IMR-90 (cell line): Measurements from ENCODE around the gene FMC1. TPM values are rescaled to one million over a fixed set of nuclear protein-coding genes. Genes with fewer than 3 reads are reported as not detected.

Experiments
- ATAC-seq: fragments of 200-7000 bp; cut with Tn5 transposase; 2 replicates; pipeline ENCODE4 v1.9.1; 2020; ENCODE audit warnings: low read depth, mild to moderate bottlenecking, moderate library complexity
- BruUV-seq: library from RNA; stranded (reverse); fragments of 400-500 nt; replicated peaks from 2 replicates; lab custom pipeline; 2021; lab: Mats Ljungman, UMichigan
- CTCF ChIA-PET: fragments of 300-600 bp; formaldehyde crosslinking; extraction: SDS; loops from one replicate; lab custom pipeline; 2021; ENCODE audit warnings: antibody characterized with exemption; lab: Yijun Ruan, JAX
- POLR2A ChIA-PET: fragments of 300-600 bp; sonication (Branson Sonifier 250); formaldehyde crosslinking; loops from one replicate; lab custom pipeline; 2022; ENCODE audit warnings: antibody characterized with exemption; ENCODE audit not compliant: unreplicated experiment; lab: Charles Lee
- DNase-seq: peaks from one replicate; pipeline ENCODE4 v3.0.0; 2013
- H2AFZ ChIP-seq: replicated peaks from 2 replicates; pipeline ENCODE3; 2013; ENCODE audit warnings: low read length, mild to moderate bottlenecking; ENCODE audit not compliant: poor library complexity
- H2AK5ac ChIP-seq: 2 replicates; pipeline ENCODE4 v1.6.1; 2013; ENCODE audit warnings: low read depth, low read length, inconsistent platforms
- H2AK9ac ChIP-seq: replicated peaks from 2 replicates; pipeline ENCODE3; 2013; ENCODE audit warnings: mild to moderate bottlenecking, low read depth, low read length, moderate library complexity; ENCODE audit not compliant: poor library complexity
- H2BK120ac ChIP-seq: 2 replicates; pipeline ENCODE4 v1.6.1; 2013; ENCODE audit warnings: low read depth, low read length, inconsistent platforms
- H2BK15ac ChIP-seq: 3 replicates; pipeline ENCODE4 v1.6.1; 2013; ENCODE audit warnings: low read depth, low read length, inconsistent platforms
- H2BK20ac ChIP-seq: 2 replicates; pipeline ENCODE4 v1.6.1; 2013; ENCODE audit warnings: low read depth, mild to moderate bottlenecking, inconsistent platforms, low read length, moderate library complexity
- H2BK5ac ChIP-seq: 2 replicates; pipeline ENCODE4 v1.6.1; 2013; ENCODE audit warnings: mild to moderate bottlenecking, low read depth, low read length, inconsistent platforms; ENCODE audit not compliant: poor library complexity, severe bottlenecking
- H3K14ac ChIP-seq: replicated peaks from 2 replicates; pipeline ENCODE4 v1.6.1; 2013; ENCODE audit warnings: low read depth, low read length, inconsistent platforms
- H3K18ac ChIP-seq: 2 replicates; pipeline ENCODE4 v1.6.1; 2013; ENCODE audit warnings: low read depth, low read length, control low read depth
- H3K23ac ChIP-seq: 2 replicates; pipeline ENCODE4 v1.6.1; 2013; ENCODE audit warnings: low read depth, low read length, inconsistent platforms
- H3K27ac ChIP-seq: 2 replicates; pipeline ENCODE4 v1.5.1; 2013; ENCODE audit warnings: mild to moderate bottlenecking, control low read depth, low read length; ENCODE audit not compliant: insufficient read depth
- H3K27me3 ChIP-seq: 2 replicates; pipeline ENCODE4 v1.6.1; 2013; ENCODE audit warnings: low read length; ENCODE audit not compliant: control insufficient read depth, insufficient read depth
- H3K36me3 ChIP-seq: 2 replicates; pipeline ENCODE4 v1.6.1; 2013; ENCODE audit warnings: low read length, mixed read lengths; ENCODE audit not compliant: control insufficient read depth, insufficient read depth
- H3K4ac ChIP-seq: 2 replicates; pipeline ENCODE4 v1.6.1; 2013; ENCODE audit warnings: low read depth, low read length, inconsistent platforms
- H3K4me1 ChIP-seq: 2 replicates; pipeline ENCODE4 v1.6.1; 2013; ENCODE audit warnings: low read length, mixed read lengths; ENCODE audit not compliant: control insufficient read depth, insufficient read depth
- H3K4me2 ChIP-seq: 2 replicates; pipeline ENCODE4 v1.6.1; 2013; ENCODE audit warnings: low read depth, mild to moderate bottlenecking, control low read depth, low read length, moderate library complexity
- H3K4me3 ChIP-seq: 2 replicates; pipeline ENCODE4 v1.5.1; 2013; ENCODE audit warnings: low read depth, mild to moderate bottlenecking, control low read depth, low read length, moderate library complexity; ENCODE audit not compliant: insufficient read depth
- H3K56ac ChIP-seq: 2 replicates; pipeline ENCODE4 v1.6.1; 2013; ENCODE audit warnings: low read length, inconsistent platforms; ENCODE audit not compliant: insufficient read depth; ENCODE audit errors: extremely low read depth
- H3K79me1 ChIP-seq, 2 experiments: 2 replicates each; pipeline ENCODE4 v1.6.1; 2013; ENCODE audit warnings: low read length in 2 of 2, inconsistent platforms in 1 of 2, low read depth in 1 of 2
- H3K9ac ChIP-seq: 2 replicates; pipeline ENCODE4 v1.6.1; 2013; ENCODE audit warnings: low read depth, low read length, control low read depth
- H3K9me1 ChIP-seq: 2 replicates; pipeline ENCODE4 v1.6.1; 2013; ENCODE audit warnings: low read length, inconsistent platforms; ENCODE audit not compliant: insufficient read depth
- H3K9me3 ChIP-seq: 2 replicates; pipeline ENCODE4 v1.6.1; 2013; ENCODE audit warnings: low read length; ENCODE audit not compliant: control insufficient read depth, insufficient read depth
- H4K20me1 ChIP-seq: 2 replicates; pipeline ENCODE4 v1.6.1; 2013; ENCODE audit warnings: low read length, inconsistent platforms; ENCODE audit not compliant: insufficient read depth
- H4K5ac ChIP-seq: 2 replicates; pipeline ENCODE4 v1.6.1; 2013; ENCODE audit warnings: mild to moderate bottlenecking, low read depth, low read length, control low read depth
- H4K8ac ChIP-seq, 2 experiments: 2 replicates each; pipeline ENCODE4 v1.6.1; 2013; ENCODE audit warnings: low read depth in 2 of 2, low read length in 2 of 2, control low read depth in 1 of 2, inconsistent platforms in 1 of 2
- H4K91ac ChIP-seq: 2 replicates; pipeline ENCODE4 v1.6.1; 2013; ENCODE audit warnings: low read depth, low read length, inconsistent platforms; ENCODE audit not compliant: insufficient read depth
- BHLHE40 ChIP-seq: fragments of 150-350 bp; IDR thresholded peaks from 2 replicates; pipeline ENCODE4 v1.6.1; 2016; ENCODE audit warnings: mild to moderate bottlenecking, low read depth, low read length
- MAFK ChIP-seq: IDR thresholded peaks from 2 replicates; pipeline ENCODE4 v1.6.1; 2012; ENCODE audit warnings: low read depth, low read length, improper control_type of control experiment
- MXI1 ChIP-seq: IDR thresholded peaks from 2 replicates; pipeline ENCODE4 v1.6.1; 2012; ENCODE audit warnings: low read depth, mild to moderate bottlenecking, low read length, moderate library complexity, borderline replicate concordance
- RCOR1 ChIP-seq: IDR thresholded peaks from 2 replicates; pipeline ENCODE4 v1.6.1; 2012; ENCODE audit warnings: mild to moderate bottlenecking, low read length, improper control_type of control experiment; ENCODE audit not compliant: insufficient replicate concordance
- RFX5 ChIP-seq: IDR thresholded peaks from 2 replicates; pipeline ENCODE4 v1.8.0; 2012; ENCODE audit warnings: low read depth, mild to moderate bottlenecking, low read length, moderate library complexity
- SMC3 ChIP-seq: fragments of 150-350 bp; IDR thresholded peaks from 2 replicates; pipeline ENCODE4 v1.6.1; 2016; ENCODE audit warnings: low read depth, mild to moderate bottlenecking, antibody characterized with exemption, low read length, moderate library complexity
- WGBS, 2 experiments: methylation state at CpG; one replicate each; pipeline versions ENCODE4 v1.1.5 to v1.1.7; 2013; ENCODE audit warnings: missing lambda C conversion rate in 2 of 2; ENCODE audit not compliant: insufficient read length in 1 of 2; ENCODE audit errors: extremely low coverage in 2 of 2; 5-methylcytosine and 5-hydroxymethylcytosine counted together
- dilution Hi-C: fragments of 300-500 bp; cut with HindIII; formaldehyde crosslinking; loops from one replicate; pipeline ENCODE4 v1.14.3; 2018; ENCODE audit warnings: low sequenced_read_pairs; ENCODE audit not compliant: unreplicated experiment
- in situ Hi-C: fragments of 300-500 bp; cut with MboI; formaldehyde crosslinking; loops from 3 replicates; pipeline ENCODE4 v1.14.3; 2019; ENCODE audit warnings: low sequenced_read_pairs, inconsistent platforms, mixed read lengths
- intact Hi-C: fragments of 100-400 bp; cut with micrococcal nuclease; formaldehyde crosslinking; loops from 2 replicates; pipeline ENCODE4 v1.10.0; 2022
- polyA plus RNA-seq, 3 experiments: library from polyadenylated mRNA; depleted of rRNA; stranded (reverse); fragments of >200 nt; gene quantifications; 2 replicates each; pipeline ENCODE4 v1.2.3, GENCODE V29; 2012; ENCODE audit warnings: low replicate concordance in 1 of 3
- total RNA-seq: library from RNA; depleted of rRNA; stranded (reverse); fragments of >200 nt; gene quantifications from 2 replicates; pipeline ENCODE4 v1.2.3, GENCODE V29; 2012
- TF ChIP-seq, protein P1 (sequence below): fragments of 150-350 bp; IDR thresholded peaks from 2 replicates; pipeline ENCODE4 v1.6.1; 2017; ENCODE audit warnings: mild to moderate bottlenecking, antibody characterized with exemption, low read length, low read depth
- TF ChIP-seq, protein P2 (sequence below): fragments of 150-350 bp; IDR thresholded peaks from 2 replicates; pipeline ENCODE4 v1.6.1; 2016; ENCODE audit warnings: low read depth, mild to moderate bottlenecking, low read length, moderate library complexity, borderline replicate concordance

FMC1 gene
- total and polyA plus RNA-seq, 2 of the 4 experiments (the other 2 are of a cell fraction) = 6.1 to 11.9 TPM

DNA sequence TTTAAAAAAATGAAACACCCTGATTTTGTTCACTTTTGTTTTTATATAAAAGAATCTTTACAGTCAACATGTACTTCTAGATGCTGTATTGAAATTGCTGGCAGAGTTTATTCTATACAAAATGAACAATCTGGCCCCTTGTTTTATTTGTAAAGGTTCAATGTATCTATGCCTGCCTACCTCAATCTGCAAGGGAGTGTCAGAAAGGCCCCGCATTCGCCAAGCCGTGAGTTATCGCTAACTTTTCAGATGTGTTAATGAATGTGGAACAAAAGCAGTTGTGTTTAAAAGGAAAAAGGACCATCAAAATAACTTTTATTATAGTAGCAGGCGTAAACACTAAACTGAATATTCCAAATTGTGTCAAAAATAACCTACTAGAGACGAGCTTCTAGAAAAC is 33.1 kb downstream of the FMC1 start:
- Histone ChIP-seq H3K27ac (no peak overlapping the region), H3K4me1 (peaks cover 2% of the 10 kb centered on the region), H3K4ac (no peak overlapping the region), H3K9ac (no peak overlapping the region), H4K5ac (no peak overlapping the region), H3K23ac (no peak overlapping the region), H3K14ac (no peak overlapping the region), H4K20me1 (peaks cover 50% of the 10 kb centered on the region), H2AK9ac (no peak overlapping the region), H3K9me1 (peaks cover 7% of the 10 kb centered on the region), H3K4me2 (no peak overlapping the region), H2AK5ac (no peak overlapping the region), H3K36me3 (peaks cover 18% of the 10 kb centered on the region), H2BK15ac (no peak overlapping the region), H3K27me3 (no peaks in the 10 kb centered on the region), H4K8ac (no peak overlapping the region), H3K18ac (no peak overlapping the region), H3K56ac (no peak overlapping the region), H3K9me3 (no peaks in the 10 kb centered on the region), H2BK5ac (no peak overlapping the region), H2AFZ (no peak overlapping the region), H3K79me1 (peaks cover 24 to 47% of the 10 kb centered on the region in 2 experiments), H2BK20ac (no peak overlapping the region), H3K4me3 (no peak overlapping the region), H2BK120ac (no peak overlapping the region), H4K91ac (no peak overlapping the region)
- dilution Hi-C loops (no loop called here), in situ Hi-C loops (no loop called here), intact Hi-C loops (no loop called here)
- POLR2A ChIA-PET = no interaction called here
- WGBS, 2 experiments = no CpG with 5 or more reads among the region's 6 CpGs
- ATAC-seq (no peak), DNase-seq (no peak)
- TF ChIP-seq, protein P1, sequence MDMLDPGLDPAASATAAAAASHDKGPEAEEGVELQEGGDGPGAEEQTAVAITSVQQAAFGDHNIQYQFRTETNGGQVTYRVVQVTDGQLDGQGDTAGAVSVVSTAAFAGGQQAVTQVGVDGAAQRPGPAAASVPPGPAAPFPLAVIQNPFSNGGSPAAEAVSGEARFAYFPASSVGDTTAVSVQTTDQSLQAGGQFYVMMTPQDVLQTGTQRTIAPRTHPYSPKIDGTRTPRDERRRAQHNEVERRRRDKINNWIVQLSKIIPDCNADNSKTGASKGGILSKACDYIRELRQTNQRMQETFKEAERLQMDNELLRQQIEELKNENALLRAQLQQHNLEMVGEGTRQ = no peak
- TF ChIP-seq MXI1 (no peak), MAFK (no peak), RCOR1 (no peak), SMC3 (no peak), RFX5 (no peak), BHLHE40 (no peak)
- TF ChIP-seq, protein P2, sequence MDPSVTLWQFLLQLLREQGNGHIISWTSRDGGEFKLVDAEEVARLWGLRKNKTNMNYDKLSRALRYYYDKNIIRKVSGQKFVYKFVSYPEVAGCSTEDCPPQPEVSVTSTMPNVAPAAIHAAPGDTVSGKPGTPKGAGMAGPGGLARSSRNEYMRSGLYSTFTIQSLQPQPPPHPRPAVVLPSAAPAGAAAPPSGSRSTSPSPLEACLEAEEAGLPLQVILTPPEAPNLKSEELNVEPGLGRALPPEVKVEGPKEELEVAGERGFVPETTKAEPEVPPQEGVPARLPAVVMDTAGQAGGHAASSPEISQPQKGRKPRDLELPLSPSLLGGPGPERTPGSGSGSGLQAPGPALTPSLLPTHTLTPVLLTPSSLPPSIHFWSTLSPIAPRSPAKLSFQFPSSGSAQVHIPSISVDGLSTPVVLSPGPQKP = no peak
- BruUV-seq = no TSS peak
- CTCF ChIA-PET = interaction anchor here (1.5 kb wide), 1 partner anchor 20 kb away, joined by 5 read pairs; no protein-coding TSS in a partner anchor
